Jurkat, Clone E6-1 (cell line): ENCODE data around the gene DRGX.
A peak's percentile ranks its signal among the peaks of the same experiment; 100 is the strongest.

ENCODE experiments used
- DNase-seq: peaks from one replicate; pipeline ENCODE4 v3.0.0-alpha.2; 2011; ENCODE audit warnings: low read depth, low spot score
- H3K4me3 ChIP-seq: 2 replicates; pipeline ENCODE4 v1.5.1; 2011; ENCODE audit warnings: mild to moderate bottlenecking, low read length, control low read depth, moderate library complexity

DRGX gene

DNA sequence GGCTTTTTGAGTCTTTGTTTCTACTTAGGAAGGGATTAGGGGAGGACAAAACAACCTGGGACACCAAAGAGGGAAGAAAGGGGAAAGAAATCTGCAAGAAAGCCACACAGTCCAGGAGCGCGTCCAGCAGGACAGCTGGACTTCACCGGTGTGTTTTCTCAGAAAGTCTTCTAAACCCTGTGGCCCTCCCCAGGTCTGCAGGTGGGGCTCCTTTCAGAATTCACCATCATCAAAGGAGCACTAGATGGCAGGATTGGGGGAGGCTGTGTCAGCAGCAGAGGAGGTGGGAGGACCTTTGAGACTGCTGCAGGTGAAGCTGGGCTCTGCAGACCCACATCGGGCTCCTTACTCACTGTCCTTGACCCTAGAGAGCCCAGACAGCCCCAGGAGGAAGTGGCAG is 13.9 kb upstream of the DRGX start:
- no peak overlapping the region for H3K4me3 ChIP-seq
- DNase-seq = no peak

DNA sequence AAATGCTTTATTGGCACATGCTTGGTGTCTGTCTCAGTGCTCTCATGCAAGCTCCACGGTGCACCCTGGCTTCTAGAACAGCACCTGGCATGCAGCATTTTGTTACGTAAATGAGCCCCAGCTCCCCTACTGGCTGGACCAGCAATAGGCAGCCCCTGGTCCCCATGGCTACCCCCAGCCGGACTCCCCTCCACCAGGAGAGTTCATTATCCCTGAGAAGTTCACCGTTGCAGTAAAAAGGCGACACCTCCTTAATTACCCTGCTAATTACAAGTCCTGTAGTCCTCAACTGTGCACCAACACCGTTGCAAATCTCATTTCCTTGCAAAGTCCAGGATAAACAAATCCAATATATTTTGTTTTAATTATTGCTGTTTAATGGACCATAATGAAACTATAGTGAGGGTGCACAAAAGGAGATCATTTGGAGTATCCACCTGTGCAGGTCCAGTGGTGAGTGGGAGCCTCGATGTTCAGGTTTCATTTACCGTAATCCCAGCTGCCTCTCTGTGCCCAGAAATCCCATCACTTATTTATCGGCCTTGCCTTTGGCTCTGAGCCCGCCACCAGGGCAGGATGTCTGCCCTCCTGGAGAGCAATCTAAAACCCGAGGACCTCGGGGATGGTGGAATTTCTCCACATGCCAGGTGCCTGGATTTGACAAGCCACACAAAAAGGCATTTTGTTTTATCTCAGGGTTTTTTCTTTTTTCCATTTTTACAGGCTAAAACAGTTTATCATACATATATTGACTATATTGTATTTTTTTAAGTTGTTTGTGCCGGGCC is 12.8 kb upstream of the DRGX start:
- no peak overlapping the region for H3K4me3 ChIP-seq
- peak; percentile 37 for DNase-seq

DNA sequence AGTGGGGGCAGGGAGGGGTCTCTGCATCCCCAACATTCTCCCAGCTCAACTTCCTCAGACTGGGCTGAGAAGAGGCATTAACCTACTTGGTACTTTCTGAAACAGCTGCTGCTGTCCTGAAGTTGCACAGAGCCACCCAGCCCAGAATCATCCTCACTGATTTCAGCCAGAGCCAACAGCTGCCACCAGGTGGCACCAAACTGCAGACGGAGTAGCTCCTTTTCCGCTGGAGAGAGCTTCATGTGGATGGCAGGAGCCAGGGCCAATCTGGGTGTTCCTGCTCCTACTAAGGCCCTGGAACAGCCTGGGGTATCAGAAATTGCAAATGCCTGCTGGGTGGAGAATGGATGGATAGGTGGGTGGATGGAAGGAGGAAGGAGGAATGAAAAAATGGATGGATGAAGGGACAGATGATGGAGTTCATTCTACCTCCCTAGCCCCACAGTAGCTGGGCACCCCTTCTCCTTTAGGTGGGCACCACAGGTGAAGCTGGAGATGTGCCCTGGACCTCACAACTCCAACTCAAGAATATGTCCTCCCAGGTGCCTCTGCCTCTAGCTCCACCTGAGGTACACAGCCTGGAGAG is 11.8 kb upstream of the DRGX start:
- peak; percentile 68 for DNase-seq
- no peak overlapping the region for H3K4me3 ChIP-seq

DNA sequence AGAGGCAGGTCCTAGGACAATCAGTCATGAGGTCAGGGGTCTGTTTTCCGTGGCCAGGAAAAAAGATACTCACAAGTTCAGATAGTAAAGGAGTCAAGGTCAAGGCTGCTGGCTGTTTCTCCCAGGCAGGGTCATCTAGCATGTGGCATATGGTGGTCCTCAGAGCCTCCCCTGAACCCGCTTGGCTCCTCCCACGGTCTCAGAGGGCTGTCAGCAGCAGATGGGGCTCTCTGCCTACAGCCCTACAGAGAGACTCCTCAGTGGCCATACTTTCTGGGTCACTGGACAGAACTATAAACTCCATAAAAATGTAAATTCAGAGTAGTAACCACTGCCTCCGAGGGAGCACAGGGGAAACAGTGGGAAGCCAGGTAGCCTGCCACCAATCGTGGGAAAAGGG is 11.3 kb upstream of the DRGX start:
- no peak for DNase-seq
- H3K4me3 ChIP-seq = no peak overlapping the region

DNA sequence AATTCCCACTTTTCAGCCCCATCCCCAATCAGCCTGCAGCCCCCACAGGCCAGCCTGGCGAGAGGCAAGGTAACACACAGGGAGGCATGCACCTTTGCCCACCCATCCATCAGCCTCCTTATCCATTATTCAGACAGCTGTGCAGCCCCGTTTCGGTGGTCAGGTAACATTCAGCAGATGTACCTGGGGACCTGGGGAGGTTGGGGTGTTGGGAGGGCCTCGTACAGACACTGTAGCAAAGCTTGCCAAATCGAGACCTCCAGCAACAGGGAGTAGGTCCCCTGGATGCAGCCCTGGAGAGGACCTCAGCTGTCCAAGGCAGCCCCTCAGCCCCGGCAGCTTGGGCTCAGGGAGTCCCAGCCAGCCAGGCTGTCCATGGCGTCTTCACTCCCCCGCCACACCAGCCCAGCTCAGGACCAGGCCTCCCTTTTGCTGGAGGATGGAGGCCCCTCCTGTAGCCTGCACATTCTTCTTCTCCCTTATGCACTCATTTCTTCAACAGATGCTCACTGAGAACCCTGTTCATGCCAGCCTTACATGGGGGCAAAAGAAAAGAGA is 8.5 kb upstream of the DRGX start:
- H3K4me3 ChIP-seq = no peak overlapping the region
- no peak for DNase-seq

DNA sequence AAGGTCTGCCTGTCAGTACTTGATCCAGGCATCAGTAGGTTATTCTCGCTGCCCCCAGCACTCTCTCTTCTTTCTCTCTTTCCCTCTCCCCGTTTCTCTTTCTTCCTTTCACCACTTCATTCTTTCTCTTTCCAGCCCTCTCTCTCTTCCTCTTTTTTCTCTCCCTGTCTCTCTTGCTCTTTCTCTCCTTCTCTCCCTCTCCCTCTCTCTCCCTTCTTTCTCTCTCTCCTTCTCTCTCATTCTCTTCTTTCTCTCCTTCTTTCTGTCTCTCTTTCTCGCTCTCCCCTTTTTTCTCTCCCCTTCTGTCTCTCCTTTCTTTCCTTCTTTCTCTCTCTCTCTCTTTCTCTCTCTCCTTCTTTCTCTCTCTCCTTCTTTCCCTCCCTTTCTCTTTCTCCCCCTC is 7.5 kb upstream of the DRGX start:
- DNase-seq = no peak
- H3K4me3 ChIP-seq = no peak overlapping the region

DNA sequence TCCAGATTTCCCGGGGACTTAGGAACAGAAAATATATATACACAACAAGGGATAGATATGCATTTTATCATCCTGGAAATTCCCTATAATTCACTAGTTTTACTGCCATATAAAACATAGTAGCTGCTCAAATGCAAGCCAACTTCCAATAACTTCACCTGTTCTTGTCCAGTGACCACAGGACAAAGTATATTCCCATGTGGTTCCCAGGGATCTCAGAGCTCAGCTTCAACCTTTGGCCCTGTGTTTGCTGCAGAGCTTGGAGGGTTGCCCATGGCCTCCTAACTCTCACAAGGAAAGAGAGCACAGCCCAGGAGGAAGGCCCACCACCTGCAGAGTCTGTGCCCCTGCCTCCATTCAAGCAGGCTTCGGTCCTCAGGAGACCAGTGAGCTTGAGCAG is 4.5 kb upstream of the DRGX start:
- DNase-seq = no peak
- no peak overlapping the region for H3K4me3 ChIP-seq

DNA sequence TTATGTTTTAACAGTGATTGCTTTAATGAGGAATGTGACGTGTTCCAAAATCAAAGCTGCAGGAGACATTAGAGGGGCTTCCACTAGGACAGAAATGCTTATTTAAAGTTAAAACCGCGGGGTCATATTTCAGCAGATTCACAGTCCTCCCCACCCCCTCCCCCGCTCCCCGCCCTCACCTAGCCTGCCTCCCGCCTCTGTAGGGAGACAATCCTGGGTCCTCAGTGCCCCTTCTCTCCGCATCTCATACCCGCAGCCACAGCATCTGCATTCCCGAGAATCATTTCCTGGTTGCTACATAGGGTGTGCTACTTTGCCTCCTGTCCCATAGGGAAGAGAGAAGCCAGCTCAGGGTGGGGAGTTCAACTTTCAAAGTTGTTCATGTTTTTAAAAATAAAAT is 3.1 kb upstream of the DRGX start:
- DNase-seq = no peak
- no peak overlapping the region for H3K4me3 ChIP-seq

DNA sequence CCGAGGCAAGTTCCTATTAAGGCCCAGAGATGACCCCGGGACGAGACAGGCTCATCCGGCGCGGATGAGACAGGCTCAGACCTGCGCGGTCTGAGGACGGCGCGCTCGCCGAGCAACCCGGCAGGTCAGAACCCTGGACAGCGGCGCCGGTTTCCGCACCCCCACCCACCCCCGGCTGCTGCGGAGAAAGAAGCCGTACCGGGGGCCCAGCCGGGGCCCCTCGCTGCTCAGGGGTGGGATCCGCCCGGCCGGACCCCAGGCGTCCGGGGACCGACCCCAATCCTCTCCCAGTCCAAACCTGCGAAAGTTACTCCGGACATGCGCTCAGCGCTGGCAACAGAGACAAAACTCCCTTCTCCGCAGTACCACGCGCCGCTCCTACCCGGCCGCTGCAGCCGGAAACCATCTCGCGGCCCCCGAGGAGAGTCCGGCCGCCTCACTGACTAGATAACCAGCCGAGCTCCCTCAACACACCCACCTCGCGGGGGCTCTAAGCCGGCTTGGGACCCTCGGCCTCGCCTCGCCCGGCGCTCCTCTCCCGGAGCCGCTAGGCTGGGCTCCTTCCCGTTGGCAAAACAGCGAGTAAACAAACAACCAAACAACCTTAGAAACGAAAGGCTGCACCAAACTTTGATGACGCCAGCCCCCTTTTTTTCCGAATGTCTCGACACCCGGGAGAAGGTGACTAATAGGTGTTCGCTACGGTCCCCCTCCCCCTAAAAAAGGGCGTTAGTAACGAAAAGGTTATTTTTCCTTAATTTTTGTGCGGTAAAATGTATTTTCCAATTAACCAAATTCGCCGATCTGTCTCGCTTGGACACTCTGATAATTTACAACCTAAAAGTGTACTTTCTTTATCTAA is 2.3 kb upstream of the DRGX start:
- H3K4me3 ChIP-seq = no peak overlapping the region
- no peak for DNase-seq

DNA sequence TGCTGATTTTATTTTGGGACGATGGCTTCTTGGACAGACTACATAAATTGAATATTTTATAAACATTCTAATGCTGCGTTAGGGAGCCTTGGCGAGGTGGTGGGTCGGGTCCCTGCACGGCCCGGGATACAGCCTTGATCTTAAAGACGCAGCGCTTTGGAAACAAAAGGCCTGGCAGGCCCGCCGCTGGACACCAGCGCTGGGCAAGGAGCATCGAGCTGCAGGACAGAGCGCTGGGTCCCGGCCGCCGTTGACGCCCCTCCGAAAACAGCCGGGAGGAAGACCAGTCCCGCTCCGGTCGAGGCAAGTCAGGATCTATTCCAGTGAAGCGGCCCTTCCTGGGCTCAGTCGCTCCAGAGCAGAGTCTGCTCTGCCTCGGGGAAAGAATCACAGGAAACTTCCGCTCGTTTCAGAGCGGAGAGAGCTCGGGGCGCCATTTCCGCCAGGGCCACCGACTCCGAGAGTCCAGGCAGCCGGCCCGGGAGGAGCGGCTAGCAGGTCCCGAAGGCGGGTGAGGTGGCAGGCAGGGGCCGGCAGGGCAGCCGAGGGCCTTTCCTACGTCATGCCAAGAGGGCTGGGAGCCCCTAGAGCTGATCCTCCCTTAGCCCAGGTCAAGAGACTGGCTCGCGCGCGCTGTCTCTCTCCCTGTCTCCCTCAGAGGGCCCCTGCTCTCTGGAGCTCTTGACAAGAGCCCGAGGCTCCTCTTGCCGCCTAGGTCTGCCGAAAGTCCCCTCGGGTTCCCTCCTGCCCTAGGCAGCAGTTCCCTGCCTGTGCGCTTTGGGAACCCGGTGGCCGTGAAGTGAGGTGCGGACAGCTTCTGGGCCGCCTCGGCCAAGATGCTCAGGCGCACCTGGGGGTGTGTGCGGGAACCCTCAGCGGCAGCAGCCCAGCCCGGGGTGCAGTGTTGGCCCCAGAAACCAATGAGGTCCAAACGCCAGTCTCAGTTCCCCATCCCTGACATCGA is 1.4 kb upstream of the DRGX start:
- no peak for DNase-seq
- no peak overlapping the region for H3K4me3 ChIP-seq

DNA sequence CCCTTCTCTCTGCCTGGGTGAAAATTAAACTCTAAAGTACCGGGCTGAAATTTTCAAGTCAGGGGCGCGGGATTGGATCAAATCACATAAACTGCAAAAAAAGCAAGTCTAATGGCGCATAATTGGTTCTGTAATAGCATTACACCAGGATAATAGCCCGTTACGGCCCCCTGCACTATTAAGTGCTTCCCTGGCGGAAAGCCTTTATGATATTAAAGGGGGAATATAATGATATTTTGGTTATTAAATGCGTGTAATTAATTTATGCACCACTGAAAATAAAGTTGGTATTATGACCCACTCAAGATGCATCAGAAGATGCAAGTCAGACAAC is 744 bp upstream of the DRGX start:
- DNase-seq = no peak
- no peak overlapping the region for H3K4me3 ChIP-seq

DNA sequence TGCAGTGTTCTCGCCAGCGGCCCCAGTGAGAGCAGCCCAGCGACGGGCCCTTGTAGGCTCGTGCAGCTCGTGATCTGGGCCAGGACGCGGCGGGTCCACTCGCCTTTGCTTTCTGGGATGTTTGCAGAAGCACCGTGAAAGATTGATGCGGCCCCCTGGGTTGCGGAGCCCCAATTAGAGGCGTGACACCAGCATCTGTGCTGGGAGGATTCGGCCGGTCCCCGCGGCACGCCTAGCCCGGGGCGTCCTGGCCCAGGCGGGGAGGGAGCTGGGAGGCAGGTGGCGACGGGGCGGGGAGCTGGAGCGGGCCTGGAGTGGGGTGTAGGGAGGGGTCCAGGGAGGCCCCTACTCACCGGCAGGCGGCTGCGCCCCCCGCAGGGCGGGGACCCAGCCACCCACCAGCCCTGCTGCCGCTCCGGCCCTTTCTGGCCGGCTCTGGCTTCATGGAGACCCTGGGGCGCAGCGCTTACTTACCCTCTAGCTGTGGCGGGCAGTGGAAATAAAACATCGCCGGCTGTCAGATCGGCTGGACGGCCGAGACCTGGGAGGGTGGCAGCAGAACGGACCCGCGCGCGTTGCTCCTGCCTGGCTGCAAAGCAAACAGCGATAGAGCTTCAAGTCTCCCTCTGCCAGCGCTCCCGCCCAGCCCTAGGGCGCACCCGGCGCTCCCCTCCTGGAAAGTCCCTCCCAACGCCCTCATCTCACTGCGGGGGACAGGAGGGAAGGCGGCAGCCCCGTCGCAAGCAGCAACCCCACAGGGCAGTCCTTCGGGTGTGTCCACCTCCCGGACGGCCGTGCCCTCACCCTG is 752 bp downstream of the DRGX start:
- no peak for DNase-seq
- H3K4me3 ChIP-seq = no peak overlapping the region

DNA sequence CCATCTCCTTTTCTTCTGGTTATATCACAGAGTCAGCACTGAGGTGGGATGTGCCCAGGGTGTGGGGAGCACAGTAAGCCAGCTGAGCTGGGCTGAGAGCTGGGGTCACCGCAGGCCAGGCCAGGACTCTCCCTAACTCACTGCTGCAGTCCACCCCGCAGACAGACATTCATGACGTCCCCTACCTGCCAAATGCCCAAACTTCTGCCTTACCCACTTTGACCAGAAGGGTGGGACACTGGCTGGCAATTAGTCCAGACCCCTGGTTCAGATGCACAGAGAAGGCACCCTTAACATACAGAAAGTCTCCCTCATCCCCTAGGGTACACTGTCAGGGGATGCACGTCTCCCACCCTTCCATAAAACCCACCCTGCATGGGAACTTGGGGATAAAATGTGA is 2.1 kb downstream of the DRGX start:
- no peak overlapping the region for H3K4me3 ChIP-seq
- no peak for DNase-seq

DNA sequence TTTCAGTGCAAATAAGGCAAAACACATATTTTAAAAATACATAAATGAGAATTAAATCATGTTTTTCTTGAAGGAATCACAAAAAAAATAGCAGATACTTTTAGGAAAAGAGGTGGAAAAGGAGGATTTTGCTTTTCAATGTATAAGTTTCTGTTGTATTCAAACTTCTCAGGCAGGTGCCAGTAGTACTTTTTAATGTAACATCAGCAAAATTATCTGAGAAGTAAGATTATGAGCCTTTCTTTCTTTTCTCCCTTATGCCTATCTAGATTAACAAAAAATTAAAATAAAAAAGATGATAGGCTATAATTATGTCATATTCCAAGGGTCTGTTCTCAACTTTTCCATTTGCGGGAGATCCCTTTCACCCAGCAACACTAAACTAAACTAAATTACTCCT is 2.6 kb downstream of the DRGX start:
- no peak for DNase-seq
- H3K4me3 ChIP-seq = no peak overlapping the region

DNA sequence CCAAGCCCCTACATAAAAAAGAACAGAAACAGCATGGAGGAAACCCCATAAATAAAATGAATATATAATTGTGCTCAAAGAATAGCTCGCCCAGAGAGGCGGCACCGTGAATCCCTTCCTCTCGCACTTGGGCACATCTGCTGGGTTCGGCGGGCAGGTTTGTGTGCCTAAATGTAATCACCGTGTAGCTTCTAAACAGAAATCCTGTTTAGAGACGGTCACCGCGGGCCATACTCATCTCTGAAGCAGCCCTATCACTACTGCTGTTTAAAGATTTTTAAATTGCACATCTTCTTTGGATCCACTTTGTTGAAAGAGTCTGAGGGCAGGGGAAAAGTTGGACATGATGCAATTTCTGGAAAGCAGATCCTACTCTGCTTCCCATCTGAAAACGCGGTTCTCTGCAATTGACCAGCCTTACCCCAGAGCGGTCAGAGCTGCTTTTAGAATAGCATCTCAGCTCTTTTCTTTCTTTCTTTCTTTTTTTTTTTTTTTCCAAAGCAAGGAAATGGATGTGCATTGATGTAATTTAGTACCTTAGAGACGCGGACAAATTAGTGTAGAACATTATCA is 6.4 kb downstream of the DRGX start:
- H3K4me3 ChIP-seq = no peak overlapping the region
- DNase-seq = no peak

DNA sequence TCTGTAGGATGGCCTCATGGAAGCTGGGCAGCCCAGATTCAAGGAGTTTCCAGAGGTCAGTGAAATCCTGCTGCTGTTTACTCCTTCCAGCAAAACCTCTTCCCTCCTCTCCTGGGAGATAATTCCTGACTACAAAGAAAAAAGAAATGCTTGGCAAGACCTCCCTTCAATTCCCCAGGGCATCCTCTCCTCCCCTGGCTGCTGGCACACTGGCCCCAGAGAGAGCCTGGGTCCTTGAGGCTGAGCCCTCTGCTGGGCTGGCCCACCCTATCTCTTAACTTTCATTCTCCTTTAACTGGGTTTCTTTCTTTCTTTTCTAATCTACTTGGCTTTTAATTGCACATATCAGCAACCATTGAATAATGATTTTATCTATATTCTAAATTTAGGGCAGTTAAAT is 7.7 kb downstream of the DRGX start:
- DNase-seq = no peak

DNA sequence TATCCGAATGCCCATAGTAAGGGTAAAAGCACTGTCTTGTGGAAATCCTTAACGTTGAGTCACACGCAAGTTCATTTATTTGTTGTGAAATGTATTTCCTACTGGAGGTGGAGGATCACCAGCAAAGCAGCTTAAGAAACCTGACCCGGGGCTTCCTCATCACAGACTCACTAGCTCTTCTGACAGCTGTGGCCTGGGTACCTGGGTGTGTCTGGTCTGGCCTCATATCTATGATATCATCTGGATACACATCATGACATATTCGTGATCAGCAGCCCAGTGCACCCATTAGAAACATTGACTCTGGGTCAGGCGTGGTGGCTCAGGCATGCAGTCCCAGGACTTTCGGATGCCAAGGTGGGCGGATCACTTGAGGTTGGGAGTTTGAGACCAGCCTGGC is 8.8 kb downstream of the DRGX start:
- H3K4me3 ChIP-seq = no peak overlapping the region
- DNase-seq = no peak

More for the DNA sequence above, 7.7 kb downstream of the DRGX start:
- no peak overlapping the region for H3K4me3 ChIP-seq
